Tibial nerve (tissue), 4 donors: Measurements from ENCODE around the gene SNPH. TPM values are rescaled to one million over a fixed set of nuclear protein-coding genes. Genes with fewer than 3 reads are reported as not detected.

ENCODE experiments used
- DNase-seq, 2 donors: peaks; one replicate each; pipeline ENCODE4 v3.0.0-alpha.2; 2019; ENCODE audit warnings: low spot score in 2 of 2
- H3K27ac ChIP-seq, 4 donors: fragments of 200-600 bp; sonication (generic) in 3 of 4; one replicate each; pipeline ENCODE4 v1.5.1; 2017 to 2019; ENCODE audit warnings: mild to moderate bottlenecking in 1 of 4
- H3K27me3 ChIP-seq, 2 donors: fragments of 200-600 bp; sonication (generic) in 1 of 2; one replicate each; pipeline versions ENCODE4 v1.5.1 to v1.6.0; 2017 to 2019
- H3K36me3 ChIP-seq, 3 donors: fragments of 200-600 bp; sonication (generic); one replicate each; pipeline ENCODE4 v1.5.1; 2018 to 2019
- H3K4me1 ChIP-seq, 4 donors: fragments of 200-600 bp; sonication (generic) in 3 of 4; one replicate each; pipeline ENCODE4 v1.5.1; 2017 to 2019
- H3K4me3 ChIP-seq, 4 donors: fragments of 200-600 bp; sonication (generic) in 3 of 4; one replicate each; pipeline ENCODE4 v1.5.1; 2017 to 2019; ENCODE audit warnings: mild to moderate bottlenecking in 1 of 4, moderate library complexity in 1 of 4
- H3K9me3 ChIP-seq, 4 donors: fragments of 200-600 bp; sonication (generic) in 3 of 4; one replicate each; pipeline ENCODE4 v1.5.1; 2017 to 2019
- EP300 ChIP-seq, 2 donors: sonication (generic); formaldehyde crosslinking; IDR thresholded peaks; one replicate each; pipeline ENCODE4 v1.6.1; 2017; ENCODE audit warnings: antibody characterized with exemption in 2 of 2, mild to moderate bottlenecking in 1 of 2
- POLR2A ChIP-seq, 2 donors: fragments of 450-650 bp; IDR thresholded peaks; one replicate each; pipeline ENCODE4 v1.6.1; 2017; ENCODE audit warnings: antibody characterized with exemption in 2 of 2, mild to moderate bottlenecking in 2 of 2, moderate library complexity in 2 of 2
- WGBS, 2 donors: methylation state at CpG; one replicate each; pipeline ENCODE4 v1.1.5; 2018; 5-methylcytosine and 5-hydroxymethylcytosine counted together
- total RNA-seq, 4 donors: library from RNA; depleted of rRNA; stranded (reverse); fragments of >200 nt; gene quantifications; one replicate each; pipeline ENCODE4 v1.1.0, GENCODE V29; 2016
- TF ChIP-seq, protein P1 (sequence below), 5 experiments: fragments of 200-600 bp in 3 of 5; fragments of 450-650 bp in 2 of 5; sonication (generic) in 3 of 5; IDR thresholded peaks; one replicate each; pipeline ENCODE4 v1.5.1; 2016 to 2019; ENCODE audit warnings: antibody characterized with exemption in 5 of 5, mild to moderate bottlenecking in 3 of 5, moderate library complexity in 2 of 5

SNPH gene
- total RNA-seq, 4 donors from 2014 or later: 4.5 to 7.4 (median 6.9) TPM

DNA sequence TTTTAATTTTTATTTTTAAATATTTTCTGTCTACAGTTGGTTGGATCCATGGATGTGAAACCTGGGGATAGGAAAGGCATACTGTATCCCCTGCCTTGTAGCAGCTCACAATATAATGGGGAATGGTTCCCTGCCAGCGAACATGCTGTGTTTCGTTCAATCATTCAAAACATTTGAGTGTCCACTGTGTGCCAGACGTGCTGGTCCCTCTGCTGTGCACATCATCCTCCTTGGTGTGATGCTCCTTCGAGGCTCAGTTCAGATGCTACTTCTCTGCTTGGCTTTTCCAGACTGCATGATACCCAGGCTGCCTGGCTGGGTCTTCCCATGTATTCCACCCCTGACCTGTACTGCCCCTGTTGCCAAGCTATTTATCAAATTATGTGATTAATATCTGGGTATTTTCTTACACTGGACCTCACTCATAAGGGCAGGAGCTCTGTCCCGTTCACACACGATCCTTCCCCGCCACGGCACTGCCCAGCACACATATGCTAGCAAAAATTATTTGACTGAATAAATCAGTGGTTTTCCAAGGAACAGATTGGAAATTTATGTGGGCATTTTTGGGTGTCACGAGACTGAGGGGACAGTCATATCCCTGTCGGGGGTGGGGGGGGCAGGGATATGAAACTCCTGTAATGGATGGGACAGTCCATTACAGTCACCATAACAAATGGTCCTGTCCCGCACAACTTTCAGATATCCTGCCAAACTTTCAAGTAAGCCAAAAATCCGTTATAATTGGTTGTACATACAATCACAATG is 57.9 kb downstream of the SNPH start:
- 82 to 86% methylated on average over 12 of the region's 12 CpGs for WGBS, 2 donors
- no peaks in the 10 kb centered on the region for H3K27me3 ChIP-seq
- peak overlapping the region in 2 of 4 donors; percentile 98 to 99 for H3K27ac ChIP-seq
- H3K4me1 ChIP-seq: peaks cover 0 to 39% (median 29%) of the 10 kb centered on the region in 4 donors
- H3K9me3 ChIP-seq: no peaks in the 10 kb centered on the region
- H3K4me3 ChIP-seq: no peak overlapping the region
- H3K36me3 ChIP-seq: no peaks in the 10 kb centered on the region
- TF ChIP-seq, protein P1, sequence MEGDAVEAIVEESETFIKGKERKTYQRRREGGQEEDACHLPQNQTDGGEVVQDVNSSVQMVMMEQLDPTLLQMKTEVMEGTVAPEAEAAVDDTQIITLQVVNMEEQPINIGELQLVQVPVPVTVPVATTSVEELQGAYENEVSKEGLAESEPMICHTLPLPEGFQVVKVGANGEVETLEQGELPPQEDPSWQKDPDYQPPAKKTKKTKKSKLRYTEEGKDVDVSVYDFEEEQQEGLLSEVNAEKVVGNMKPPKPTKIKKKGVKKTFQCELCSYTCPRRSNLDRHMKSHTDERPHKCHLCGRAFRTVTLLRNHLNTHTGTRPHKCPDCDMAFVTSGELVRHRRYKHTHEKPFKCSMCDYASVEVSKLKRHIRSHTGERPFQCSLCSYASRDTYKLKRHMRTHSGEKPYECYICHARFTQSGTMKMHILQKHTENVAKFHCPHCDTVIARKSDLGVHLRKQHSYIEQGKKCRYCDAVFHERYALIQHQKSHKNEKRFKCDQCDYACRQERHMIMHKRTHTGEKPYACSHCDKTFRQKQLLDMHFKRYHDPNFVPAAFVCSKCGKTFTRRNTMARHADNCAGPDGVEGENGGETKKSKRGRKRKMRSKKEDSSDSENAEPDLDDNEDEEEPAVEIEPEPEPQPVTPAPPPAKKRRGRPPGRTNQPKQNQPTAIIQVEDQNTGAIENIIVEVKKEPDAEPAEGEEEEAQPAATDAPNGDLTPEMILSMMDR (IDR thresholded peaks at IDR 0.05): no peak
- TF ChIP-seq POLR2A (IDR thresholded peaks at IDR 0.05) (no peak), EP300 (IDR thresholded peaks at IDR 0.05) (no peak)
- no peak for DNase-seq

DNA sequence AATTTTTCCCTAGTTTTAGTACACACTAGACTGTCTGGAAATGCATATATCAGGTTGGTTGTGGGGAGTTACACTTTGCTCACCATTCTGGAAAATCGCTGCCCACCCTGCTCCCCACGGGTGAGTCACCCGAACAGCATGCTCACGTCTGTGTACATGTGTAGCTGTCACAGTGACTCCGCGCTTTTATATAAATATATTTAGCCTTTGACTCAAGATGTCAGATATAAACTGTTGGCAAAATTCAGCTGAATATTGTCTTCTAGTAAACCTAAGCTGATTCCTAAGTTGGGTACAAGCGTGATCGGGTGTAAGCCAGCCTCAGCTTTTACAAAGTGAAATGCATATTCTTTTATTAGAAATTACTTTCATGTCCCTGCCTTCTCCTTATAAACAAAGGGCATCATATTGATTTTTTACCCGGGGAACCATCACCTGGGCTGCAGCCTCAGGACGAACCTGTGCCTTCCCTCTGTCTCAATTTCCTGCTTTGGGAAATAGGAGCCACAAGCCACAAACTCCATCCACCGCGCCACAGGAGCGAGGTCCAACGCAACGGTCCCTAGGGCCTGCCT is 58.6 kb downstream of the SNPH start:
- Histone ChIP-seq H3K4me3 (peak overlapping the region; percentile 70 to 91 (median 82)), H3K27ac (peak overlapping the region; percentile 93 to 99 (median 96)), H3K36me3 (no peaks in the 10 kb centered on the region), H3K9me3 (no peaks in the 10 kb centered on the region), H3K4me1 (peaks cover 0 to 45% (median 34%) of the 10 kb centered on the region in 4 donors), H3K27me3 (no peaks in the 10 kb centered on the region)
- no peak for DNase-seq
- TF ChIP-seq, protein P1 (IDR thresholded peaks at IDR 0.05): no peak
- no peak for TF ChIP-seq EP300 (IDR thresholded peaks at IDR 0.05)
- no peak for TF ChIP-seq POLR2A (IDR thresholded peaks at IDR 0.05)
- WGBS, 2 donors: 30% methylated on average over 15 of the region's 15 CpGs

DNA sequence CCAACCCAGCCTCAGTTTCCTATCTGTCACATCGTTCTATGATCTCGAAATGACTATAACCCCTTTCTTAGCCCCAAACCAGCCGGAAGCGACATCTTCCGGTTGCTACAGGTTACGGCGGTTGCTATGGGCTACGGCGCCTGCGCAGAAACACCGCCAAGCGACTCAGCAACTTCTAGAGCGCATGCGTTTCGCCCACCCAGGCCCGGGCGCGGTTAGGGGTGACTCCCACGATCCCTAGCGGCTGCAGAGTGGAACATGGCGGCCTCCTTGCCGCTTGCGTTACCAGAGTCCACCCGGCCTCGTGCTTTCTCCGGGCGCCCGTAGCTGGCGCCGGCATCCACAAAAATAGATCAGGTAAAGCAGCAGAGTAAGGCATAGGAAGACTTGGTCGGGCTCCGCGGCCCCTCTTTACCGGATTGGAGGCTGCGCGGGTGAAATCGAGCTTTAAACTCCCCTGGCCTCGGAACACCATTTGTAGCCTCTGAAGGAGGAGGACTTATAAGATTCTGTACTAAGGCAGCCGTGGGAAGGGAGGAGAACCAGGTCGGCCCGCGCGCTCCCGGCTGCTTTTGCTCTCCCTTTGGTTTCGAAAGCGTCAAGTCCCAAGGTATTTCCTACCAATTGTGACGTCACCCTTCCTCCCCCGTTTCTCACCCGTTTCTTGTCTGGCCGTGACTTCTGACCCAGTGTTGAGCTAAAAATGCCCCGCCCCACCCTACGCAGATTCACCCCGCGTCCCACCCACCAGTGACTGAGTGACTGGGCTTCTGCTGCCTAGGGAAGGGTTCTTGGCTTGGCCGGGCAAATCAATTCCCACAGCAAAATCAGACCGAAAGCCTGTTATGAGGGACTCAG is 59.3 kb downstream of the SNPH start:
- peaks cover 0 to 1% (median 0%) of the 10 kb centered on the region in 3 donors for H3K36me3 ChIP-seq
- H3K27ac ChIP-seq: peak overlapping the region; percentile 93 to 99 (median 96)
- TF ChIP-seq, protein P1 (IDR thresholded peaks at IDR 0.05): peak in 4 of 5 experiments; percentile 15 to 79 (median 48)
- peak; percentile 91 to 93 for TF ChIP-seq POLR2A (IDR thresholded peaks at IDR 0.05)
- TF ChIP-seq EP300 (IDR thresholded peaks at IDR 0.05): peak; percentile 94 to 95
- H3K9me3 ChIP-seq: no peaks in the 10 kb centered on the region
- DNase-seq: peak; percentile 93
- H3K27me3 ChIP-seq: no peaks in the 10 kb centered on the region
- peak overlapping the region; percentile 70 to 91 (median 82) for H3K4me3 ChIP-seq
- peaks cover 0 to 50% (median 38%) of the 10 kb centered on the region in 4 donors for H3K4me1 ChIP-seq
- 0 to 1% methylated on average over 43 to 54 of the region's 56 CpGs for WGBS, 2 donors

DNA sequence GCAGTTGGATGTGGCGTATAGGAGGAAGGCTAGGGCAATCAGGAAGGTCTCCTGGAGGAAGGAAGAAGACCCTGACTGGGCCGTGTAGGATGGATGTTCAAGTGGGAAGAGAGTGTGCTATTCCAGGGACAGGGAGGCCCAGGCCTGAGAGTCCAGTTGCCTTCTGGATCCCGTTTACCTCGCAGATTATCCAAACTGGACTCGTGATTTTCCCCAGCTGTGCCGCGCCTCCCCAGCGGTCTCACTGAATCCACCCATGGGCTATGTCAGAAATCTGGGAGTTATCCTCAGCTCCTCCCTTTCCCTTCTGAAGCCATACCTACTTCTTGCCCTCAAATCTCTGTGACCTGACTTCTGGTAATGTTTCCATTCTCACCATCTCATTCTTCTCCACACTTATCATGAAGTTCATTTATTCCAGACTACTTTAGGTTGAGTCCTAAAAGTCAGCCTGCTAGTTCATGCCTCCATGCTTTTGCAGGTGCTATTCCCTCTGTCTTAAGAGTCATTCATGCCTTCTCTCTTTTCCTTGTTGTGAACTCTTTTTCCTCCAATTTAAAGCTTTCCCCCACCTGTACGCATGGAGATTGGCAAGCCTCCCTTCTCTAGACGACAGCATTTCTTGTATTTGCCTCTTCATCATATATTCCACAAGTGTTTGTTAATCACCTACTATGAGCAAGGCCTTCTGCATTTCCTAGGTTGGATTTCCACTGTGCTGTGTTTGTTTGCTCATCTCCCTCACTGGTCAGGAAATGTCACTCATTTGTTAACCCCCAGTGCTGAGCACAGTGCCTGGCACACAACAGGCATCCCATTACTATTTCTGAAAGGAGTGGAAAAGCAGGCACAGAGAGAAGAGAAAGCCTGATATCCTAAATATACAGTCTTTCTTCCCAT is 60.2 kb downstream of the SNPH start:
- peak overlapping the region; percentile 70 to 91 (median 82) for H3K4me3 ChIP-seq
- TF ChIP-seq POLR2A (IDR thresholded peaks at IDR 0.05): no peak
- no peak for TF ChIP-seq EP300 (IDR thresholded peaks at IDR 0.05)
- TF ChIP-seq, protein P1 (IDR thresholded peaks at IDR 0.05): no peak
- no peak for DNase-seq
- 32 to 33% methylated on average over 10 of the region's 10 CpGs for WGBS, 2 donors
- no peaks in the 10 kb centered on the region for H3K9me3 ChIP-seq
- no peaks in the 10 kb centered on the region for H3K27me3 ChIP-seq
- H3K36me3 ChIP-seq: peaks cover 0 to 10% (median 0%) of the 10 kb centered on the region in 3 donors
- H3K27ac ChIP-seq: peak overlapping the region; percentile 93 to 99 (median 96)
- H3K4me1 ChIP-seq: peaks cover 0 to 55% (median 39%) of the 10 kb centered on the region in 4 donors
